Liver (tissue), 9 donors: ENCODE data around the gene PKN2. TPM values are rescaled to one million over a fixed set of nuclear protein-coding genes. Genes with fewer than 3 reads are reported as not detected.

Source experiments
- DNase-seq: peaks from one replicate; pipeline ENCODE4 v3.0.0-alpha.2; 2017; ENCODE audit warnings: low spot score
- H3K27ac ChIP-seq, 2 donors: one replicate each; pipeline ENCODE4 v1.7.0; 2013; ENCODE audit warnings: inconsistent platforms in 2 of 2, low read length in 2 of 2, control low read depth in 1 of 2, low read depth in 1 of 2, mild to moderate bottlenecking in 1 of 2
- H3K27me3 ChIP-seq, 4 donors: one replicate each; pipeline versions ENCODE4 v1.6.1 to v1.7.0; 2013; ENCODE audit warnings: low read length in 3 of 4, inconsistent platforms in 1 of 4, mild to moderate bottlenecking in 1 of 4, moderate library complexity in 1 of 4; ENCODE audit not compliant: control insufficient read depth in 4 of 4, insufficient read depth in 4 of 4
- H3K36me3 ChIP-seq, 4 donors: one replicate each; pipeline versions ENCODE4 v1.6.1 to v1.7.0; 2013; ENCODE audit warnings: low read length in 3 of 4, mild to moderate bottlenecking in 3 of 4, low read depth in 1 of 4, moderate library complexity in 1 of 4; ENCODE audit not compliant: control insufficient read depth in 4 of 4, insufficient read depth in 3 of 4
- H3K4me1 ChIP-seq, 4 donors: one replicate each; pipeline versions ENCODE4 v1.6.1 to v1.7.0; 2013; ENCODE audit warnings: low read length in 3 of 4, mild to moderate bottlenecking in 3 of 4, moderate library complexity in 1 of 4; ENCODE audit not compliant: control insufficient read depth in 4 of 4, insufficient read depth in 4 of 4
- H3K4me3 ChIP-seq, 3 donors: one replicate each; pipeline versions ENCODE4 v1.6.1 to v1.7.0; 2013; ENCODE audit warnings: low read length in 3 of 3, control low read depth in 1 of 3, low read depth in 1 of 3, mild to moderate bottlenecking in 1 of 3
- H3K9ac ChIP-seq, 2 donors: one replicate each; pipeline ENCODE4 v1.7.0; 2013; ENCODE audit warnings: low read length in 2 of 2, mild to moderate bottlenecking in 2 of 2, moderate library complexity in 2 of 2, control low read depth in 1 of 2, low read depth in 1 of 2
- H3K9me3 ChIP-seq, 4 donors: one replicate each; pipeline versions ENCODE4 v1.6.1 to v1.7.0; 2013; ENCODE audit warnings: low read length in 3 of 4; ENCODE audit not compliant: control insufficient read depth in 4 of 4
- ATF3 ChIP-seq: IDR thresholded peaks from 2 replicates; pipeline ENCODE4 v1.6.1; 2016; ENCODE audit warnings: antibody characterized with exemption
- CTCF ChIP-seq: fragments of 150-350 bp; IDR thresholded peaks from 2 replicates; pipeline ENCODE4 v1.5.1; 2017; ENCODE audit warnings: improper control_type of control experiment, low read depth, low read length; ENCODE audit not compliant: missing input control
- EGR1 ChIP-seq, 2 donors: IDR thresholded peaks; 2 replicates each; pipeline ENCODE4 v1.6.1; 2016 to 2018; ENCODE audit warnings: antibody characterized with exemption in 2 of 2, low read depth in 2 of 2
- FOXA1 ChIP-seq: IDR thresholded peaks from 2 replicates; pipeline ENCODE4 v1.6.1; 2016; ENCODE audit warnings: antibody characterized with exemption
- FOXA2 ChIP-seq: IDR thresholded peaks from 2 replicates; pipeline ENCODE4 v1.6.1; 2016; ENCODE audit warnings: antibody characterized with exemption
- HNF4A ChIP-seq, 2 donors: conservative IDR thresholded peaks; 2 replicates each; pipeline ENCODE4 v1.6.1; 2016; ENCODE audit warnings: antibody characterized with exemption in 2 of 2, mild to moderate bottlenecking in 2 of 2
- HNF4G ChIP-seq: IDR thresholded peaks from 2 replicates; pipeline ENCODE4 v1.6.1; 2016; ENCODE audit warnings: antibody characterized with exemption
- JUND ChIP-seq, 2 donors: IDR thresholded peaks; 2 replicates each; pipeline ENCODE4 v1.6.1; 2016; ENCODE audit warnings: antibody characterized with exemption in 2 of 2
- MAX ChIP-seq: IDR thresholded peaks from 2 replicates; pipeline ENCODE4 v1.6.1; 2016; ENCODE audit warnings: antibody characterized with exemption
- NR2F2 ChIP-seq: IDR thresholded peaks from 2 replicates; pipeline ENCODE4 v1.6.1; 2016; ENCODE audit warnings: antibody characterized with exemption
- RAD21 ChIP-seq, 2 donors: IDR thresholded peaks; 2 replicates each; pipeline ENCODE4 v1.6.1; 2016; ENCODE audit warnings: antibody characterized with exemption in 2 of 2, mild to moderate bottlenecking in 2 of 2
- REST ChIP-seq: IDR thresholded peaks from 2 replicates; pipeline ENCODE4 v1.6.1; 2016; ENCODE audit warnings: antibody characterized with exemption, mild to moderate bottlenecking
- RXRA ChIP-seq, 2 donors: IDR thresholded peaks; 2 replicates each; pipeline ENCODE4 v1.6.1; 2017 to 2018; ENCODE audit warnings: antibody characterized with exemption in 2 of 2, mild to moderate bottlenecking in 1 of 2
- SP1 ChIP-seq: IDR thresholded peaks from 2 replicates; pipeline ENCODE4 v1.6.1; 2018; ENCODE audit warnings: antibody characterized with exemption, mild to moderate bottlenecking
- TAF1 ChIP-seq: conservative IDR thresholded peaks from 2 replicates; pipeline ENCODE4 v1.6.1; 2016; ENCODE audit warnings: antibody characterized with exemption, mild to moderate bottlenecking
- YY1 ChIP-seq: IDR thresholded peaks from 2 replicates; pipeline ENCODE4 v1.6.1; 2016; ENCODE audit warnings: antibody characterized with exemption, mild to moderate bottlenecking
- ZBTB33 ChIP-seq: IDR thresholded peaks from 2 replicates; pipeline ENCODE4 v1.6.1; 2016; ENCODE audit warnings: antibody characterized with exemption
- WGBS: extraction: QIAGEN DNeasy Blood & Tissue Kit; methylation state at CpG from one replicate; pipeline ENCODE4 v1.1.7; 2013; 5-methylcytosine and 5-hydroxymethylcytosine counted together
- polyA plus RNA-seq, 2 donors: library from polyadenylated mRNA; stranded (reverse) in 1 of 2; unstranded in 1 of 2; fragments of 200-250 nt in 1 of 2; fragments of >200 nt in 1 of 2; fragmentation: Nextera tagmentation in 1 of 2; extraction: Ambion mirVana in 1 of 2; gene quantifications; one replicate each; pipeline versions ENCODE4 v1.2.1 to v1.2.3, GENCODE V29; 2013 to 2015
- total RNA-seq, 2 donors: library from RNA; depleted of rRNA; stranded (reverse); fragments of >200 nt; gene quantifications; one replicate each; pipeline ENCODE4 v1.2.3, GENCODE V29; 2014
- donor health status: healthy.
- donor health status: healthy.
- donor health status: healthy.
- donor health status: healthy.
- donor health status: healthy.

Gene PKN2
- total and polyA plus RNA-seq, 4 donors, result 4.4 to 20.7 (median 13.3) TPM

DNA sequence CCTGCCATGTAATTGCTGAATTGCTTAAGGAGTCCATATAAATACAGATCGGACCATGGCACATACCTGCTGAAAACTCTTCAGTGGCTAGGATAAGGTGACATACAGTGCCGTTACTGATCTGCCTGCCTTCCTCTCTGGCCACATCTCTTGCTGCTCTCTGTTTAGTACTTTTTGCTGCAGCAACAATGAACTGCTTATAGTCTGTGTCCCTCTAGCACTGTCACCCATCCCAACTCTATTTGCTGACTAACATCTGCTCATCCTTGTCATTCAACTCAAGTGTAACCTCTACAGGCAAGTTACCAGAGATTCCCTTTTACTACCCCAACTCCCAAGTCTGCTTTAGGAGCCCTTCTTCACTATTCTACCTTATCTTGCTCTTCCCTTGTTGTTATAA is 141.6 kb downstream of the PKN2 start:
- WGBS, result 95% methylated on average over 2 of the region's 2 CpGs
- Histone ChIP-seq H3K36me3 (peaks cover 5 to 14% (median 12%) of the 10 kb centered on the region in 4 donors), H3K4me1 (no peaks in the 10 kb centered on the region)

GRCh38 chr1:88847643-88848042 is 163.6 kb downstream of the PKN2 start:
- Histone ChIP-seq H3K27ac (no peak overlapping the region), H3K4me1 (no peaks in the 10 kb centered on the region), H3K36me3 (peaks cover 4 to 14% (median 10%) of the 10 kb centered on the region in 4 donors), H3K27me3 (no peaks in the 10 kb centered on the region), H3K4me3 (no peak overlapping the region), H3K9me3 (no peaks in the 10 kb centered on the region), H3K9ac (no peak overlapping the region)
- TF ChIP-seq HNF4A (conservative IDR thresholded peaks at IDR 0.05) (no peak), FOXA1 (no peak), YY1 (no peak), NR2F2 (no peak), JUND (IDR thresholded peaks at IDR 0.05) (no peak), RAD21 (IDR thresholded peaks at IDR 0.05) (no peak), TAF1 (no peak), RXRA (IDR thresholded peaks at IDR 0.05) (no peak), MAX (no peak), CTCF (no peak), ATF3 (no peak), FOXA2 (no peak), HNF4G (no peak), REST (no peak), SP1 (no peak), ZBTB33 (no peak), EGR1 (IDR thresholded peaks at IDR 0.05; ENCODE audit: low read depth in 2 of 2) (no peak)
- DNase-seq, result no peak
- 25% methylated on average over 1 of the region's 1 CpG for WGBS

More for the DNA sequence above, 141.6 kb downstream of the PKN2 start:
- no peaks in the 10 kb centered on the region for H3K27me3 ChIP-seq
- no peak overlapping the region for H3K27ac ChIP-seq
- no peaks in the 10 kb centered on the region for H3K9me3 ChIP-seq
- TF ChIP-seq TAF1 (no peak), NR2F2 (no peak), MAX (no peak), FOXA1 (no peak)
- no peak overlapping the region for H3K9ac ChIP-seq
- DNase-seq, result no peak
- no peak overlapping the region for H3K4me3 ChIP-seq
